ENCODE results near the gene FRRS1. TPM values are rescaled to one million over a fixed set of nuclear protein-coding genes. Genes with fewer than 3 reads are reported as not detected.
A peak's percentile ranks its signal among the peaks of the same experiment; 100 is the strongest.
"Not testable (repeated sequence)": the region's sequence is repeated elsewhere in the genome, so short reads cannot be mapped to it uniquely, and the experiment has no call there.

Gene FRRS1
- total and polyA plus RNA-seq, 9 donors, result 2.8 to 17.2 (median 8.9) TPM

DNA sequence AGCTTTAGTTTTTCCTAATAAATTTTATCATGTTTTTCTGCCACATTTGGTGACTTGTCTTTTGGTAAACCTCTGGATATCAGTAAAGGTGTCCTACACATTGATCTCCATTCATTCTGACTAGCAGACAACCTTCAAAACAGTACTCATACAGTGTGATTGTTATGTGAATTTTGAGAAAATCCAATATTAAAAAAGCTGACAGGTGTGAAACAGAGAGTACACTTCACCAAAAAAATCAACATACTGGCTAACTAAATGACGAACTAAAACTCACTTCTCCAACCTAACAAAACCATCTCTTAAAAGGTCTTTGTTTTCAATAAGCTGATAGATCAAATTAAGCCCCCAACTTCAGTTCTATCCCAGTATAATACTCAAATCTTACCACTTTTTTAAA is 1.5 kb downstream of the FRRS1 start:
- intact Hi-C loops (cut with DNase I), result no loop called here
- H3K4me3 ChIP-seq, result no peak overlapping the region
- H3K27me3 ChIP-seq, result no peaks in the 10 kb centered on the region
- no peaks in the 10 kb centered on the region for H3K36me3 ChIP-seq
- H3K9me3 ChIP-seq, result no peaks in the 10 kb centered on the region
- peaks cover 8% of the 10 kb centered on the region for H3K4me1 ChIP-seq (ENCODE audit: insufficient read depth)
- H3K27ac ChIP-seq, result peak overlapping the region in 1 of 2 donors; percentile 77
- no peak for TF ChIP-seq POLR2A (IDR thresholded peaks at IDR 0.05)
- TF ChIP-seq EP300 (IDR thresholded peaks at IDR 0.05), result no peak
- TF ChIP-seq, protein P1, sequence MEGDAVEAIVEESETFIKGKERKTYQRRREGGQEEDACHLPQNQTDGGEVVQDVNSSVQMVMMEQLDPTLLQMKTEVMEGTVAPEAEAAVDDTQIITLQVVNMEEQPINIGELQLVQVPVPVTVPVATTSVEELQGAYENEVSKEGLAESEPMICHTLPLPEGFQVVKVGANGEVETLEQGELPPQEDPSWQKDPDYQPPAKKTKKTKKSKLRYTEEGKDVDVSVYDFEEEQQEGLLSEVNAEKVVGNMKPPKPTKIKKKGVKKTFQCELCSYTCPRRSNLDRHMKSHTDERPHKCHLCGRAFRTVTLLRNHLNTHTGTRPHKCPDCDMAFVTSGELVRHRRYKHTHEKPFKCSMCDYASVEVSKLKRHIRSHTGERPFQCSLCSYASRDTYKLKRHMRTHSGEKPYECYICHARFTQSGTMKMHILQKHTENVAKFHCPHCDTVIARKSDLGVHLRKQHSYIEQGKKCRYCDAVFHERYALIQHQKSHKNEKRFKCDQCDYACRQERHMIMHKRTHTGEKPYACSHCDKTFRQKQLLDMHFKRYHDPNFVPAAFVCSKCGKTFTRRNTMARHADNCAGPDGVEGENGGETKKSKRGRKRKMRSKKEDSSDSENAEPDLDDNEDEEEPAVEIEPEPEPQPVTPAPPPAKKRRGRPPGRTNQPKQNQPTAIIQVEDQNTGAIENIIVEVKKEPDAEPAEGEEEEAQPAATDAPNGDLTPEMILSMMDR (IDR thresholded peaks at IDR 0.05), result no peak
- DNase-seq, result no peak
- 90 to 93% (median 91%) methylated on average over 1 of the region's 1 CpG for WGBS, 3 donors

DNA sequence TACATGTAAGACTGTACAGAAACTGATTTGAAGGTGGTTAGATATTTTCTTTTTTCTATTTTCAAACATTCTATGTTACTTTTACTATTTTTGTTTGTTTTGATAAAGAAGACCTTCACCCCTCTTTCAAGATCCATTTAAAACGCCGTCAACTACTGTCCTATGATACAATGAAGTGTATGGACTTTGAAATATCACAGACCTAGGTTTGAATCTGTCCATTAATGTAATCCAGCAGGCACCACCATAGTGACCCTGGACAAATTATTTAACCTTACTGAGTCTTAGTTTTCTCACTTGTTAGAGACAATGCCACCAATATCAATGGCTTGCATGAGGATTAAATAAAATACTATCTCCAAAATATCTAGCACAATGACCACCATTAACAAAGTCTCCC is 2.0 kb downstream of the FRRS1 start:
- intact Hi-C loops (cut with DNase I), result no loop called here
- Histone ChIP-seq H3K4me3 (no peak overlapping the region), H3K36me3 (no peaks in the 10 kb centered on the region), H3K4me1 (ENCODE audit: insufficient read depth) (peaks cover 8% of the 10 kb centered on the region), H3K27me3 (no peaks in the 10 kb centered on the region), H3K9me3 (no peaks in the 10 kb centered on the region), H3K27ac (no peak overlapping the region)
- no peak for DNase-seq
- TF ChIP-seq POLR2A (IDR thresholded peaks at IDR 0.05) (no peak), EP300 (IDR thresholded peaks at IDR 0.05) (no peak)
- TF ChIP-seq, protein P1 (IDR thresholded peaks at IDR 0.05), result no peak
- 43 to 64% (median 60%) methylated on average over 2 of the region's 2 CpGs for WGBS, 3 donors

DNA sequence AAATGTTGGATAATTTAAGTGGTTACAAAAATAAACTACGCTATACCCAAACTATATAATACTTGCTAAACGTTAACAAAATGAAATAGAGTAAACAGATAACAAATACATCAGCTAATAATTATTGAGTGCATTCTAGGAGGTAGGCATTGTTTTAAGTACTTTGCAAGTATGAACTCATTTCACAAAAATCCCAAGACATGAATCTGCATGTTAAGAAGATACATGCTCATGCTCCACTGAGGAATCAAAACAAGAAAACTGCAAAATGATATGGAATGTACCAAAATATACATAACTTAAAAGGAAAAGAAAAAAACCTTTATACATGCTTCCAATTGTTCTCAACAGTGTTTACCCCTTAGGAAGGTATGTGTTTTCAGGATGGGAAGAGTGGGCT is 2.5 kb downstream of the FRRS1 start:
- 60 to 71% (median 66%) methylated on average over 2 of the region's 2 CpGs for WGBS, 3 donors
- intact Hi-C loops (cut with DNase I), result no loop called here

DNA sequence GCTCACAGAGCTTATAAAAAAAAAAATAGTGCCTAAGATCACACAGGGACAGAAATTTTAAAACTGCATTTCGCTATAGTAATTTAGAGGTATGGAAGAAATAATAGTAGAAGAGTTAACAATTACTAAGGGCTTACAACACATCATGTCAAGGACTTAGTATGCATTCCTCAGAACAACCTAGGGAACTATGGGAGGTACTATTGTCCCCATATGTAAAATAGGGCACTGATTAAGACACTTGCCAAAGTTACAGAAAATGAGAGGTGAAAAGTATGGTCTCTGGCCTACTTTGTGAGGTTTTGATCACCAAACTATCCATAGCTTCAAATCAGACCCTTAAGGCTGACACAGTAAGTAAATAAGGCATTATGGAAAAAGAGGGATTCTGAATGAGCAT is 4.7 kb downstream of the FRRS1 start:
- intact Hi-C loops (cut with DNase I), result no loop called here
- Histone ChIP-seq H3K4me3 (no peak overlapping the region), H3K36me3 (no peaks in the 10 kb centered on the region), H3K9me3 (no peaks in the 10 kb centered on the region), H3K4me1 (ENCODE audit: insufficient read depth) (no peaks in the 10 kb centered on the region), H3K27ac (no peak overlapping the region), H3K27me3 (no peaks in the 10 kb centered on the region)
- 92 to 96% (median 93%) methylated on average over 1 of the region's 1 CpG for WGBS, 3 donors
- TF ChIP-seq POLR2A (IDR thresholded peaks at IDR 0.05), result no peak
- DNase-seq, result no peak

More for the DNA sequence above, 2.5 kb downstream of the FRRS1 start:
- no peak overlapping the region for H3K4me3 ChIP-seq
- H3K36me3 ChIP-seq, result no peaks in the 10 kb centered on the region
- H3K9me3 ChIP-seq, result no peaks in the 10 kb centered on the region
- no peak for TF ChIP-seq EP300 (IDR thresholded peaks at IDR 0.05)
- no peak overlapping the region for H3K27ac ChIP-seq
- DNase-seq, result no peak
- H3K4me1 ChIP-seq (ENCODE audit: insufficient read depth), result peaks cover 8% of the 10 kb centered on the region
- H3K27me3 ChIP-seq, result no peaks in the 10 kb centered on the region

DNA sequence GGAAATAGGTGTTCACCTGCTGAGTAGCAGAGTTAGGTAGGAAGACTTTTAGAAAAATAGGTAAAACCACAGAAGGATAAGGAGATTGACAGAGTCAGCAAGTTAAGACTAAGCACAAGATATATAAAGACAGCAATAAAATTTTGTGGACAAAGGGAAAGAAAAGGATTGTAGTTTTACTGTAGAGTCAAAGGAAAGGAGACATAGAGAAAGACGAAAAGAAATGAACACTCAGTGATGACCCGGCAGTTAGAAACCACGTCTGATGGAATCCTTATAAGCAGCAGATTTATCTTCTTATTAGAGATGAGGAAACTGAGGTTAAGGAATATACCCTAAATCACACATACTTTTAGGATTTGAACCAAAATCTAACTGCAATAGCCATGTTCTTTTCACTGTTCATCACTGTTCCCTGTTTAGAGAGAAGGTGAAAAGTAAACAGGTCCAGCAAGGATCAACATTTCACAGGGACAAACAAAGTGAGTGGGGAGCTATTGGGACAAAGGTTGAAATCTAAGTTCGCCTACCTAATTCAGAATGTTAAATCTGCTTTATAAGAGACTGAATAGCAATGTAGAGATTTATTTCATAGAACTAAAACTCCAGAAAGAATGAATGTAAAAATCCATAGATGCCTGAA is 6.8 kb downstream of the FRRS1 start:
- 89 to 96% (median 93%) methylated on average over 4 of the region's 4 CpGs for WGBS, 3 donors
- no peak for DNase-seq
- Histone ChIP-seq H3K4me1 (ENCODE audit: insufficient read depth) (peaks cover 2% of the 10 kb centered on the region), H3K27me3 (no peaks in the 10 kb centered on the region), H3K9me3 (no peaks in the 10 kb centered on the region), H3K4me3 (no peak overlapping the region), H3K36me3 (no peaks in the 10 kb centered on the region), H3K27ac (no peak overlapping the region)
- TF ChIP-seq, protein P1 (IDR thresholded peaks at IDR 0.05), result no peak
- TF ChIP-seq EP300 (IDR thresholded peaks at IDR 0.05) (no peak), POLR2A (IDR thresholded peaks at IDR 0.05) (no peak)
- intact Hi-C loops (cut with DNase I), result no loop called here

DNA sequence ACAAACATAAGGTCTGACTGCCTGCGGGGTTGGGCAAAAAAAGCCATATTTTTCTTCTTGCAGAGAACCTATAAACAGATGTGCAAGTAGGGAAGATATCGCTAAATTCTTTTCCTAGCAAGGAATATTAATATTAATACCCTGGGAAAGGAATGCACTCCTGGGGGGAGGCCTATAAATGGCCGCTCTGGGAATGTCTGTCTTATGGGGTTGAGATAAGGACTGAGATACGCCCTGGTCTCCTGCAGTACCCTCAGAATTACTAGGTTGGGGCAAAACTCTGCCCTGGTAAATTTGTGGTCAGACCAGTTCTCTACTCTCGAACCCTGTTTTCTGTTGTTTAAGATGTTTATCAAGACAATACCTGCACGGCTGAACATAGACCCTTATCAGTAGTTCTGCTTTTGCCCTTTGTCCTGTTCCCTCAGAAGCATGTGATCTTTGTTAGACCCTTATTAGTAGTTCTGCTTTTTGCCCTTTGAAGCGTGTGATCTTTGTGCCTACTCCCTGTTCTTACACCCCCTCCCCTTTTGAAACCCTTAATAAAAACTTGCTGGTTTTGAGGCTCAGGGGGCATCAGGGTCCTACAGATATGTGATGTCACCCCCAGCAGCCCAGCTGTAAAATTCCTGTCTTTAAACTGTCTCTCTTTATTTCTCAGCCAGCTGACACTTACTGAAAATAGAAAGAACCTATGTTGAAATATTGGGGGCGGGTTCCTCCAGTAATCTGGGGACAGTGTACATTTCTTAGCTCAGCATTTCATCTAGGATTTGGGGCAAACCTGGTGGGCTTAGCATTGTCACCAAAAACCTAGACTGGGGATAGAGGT is 7.5 kb downstream of the FRRS1 start:
- H3K4me3 ChIP-seq; H3K9me3 ChIP-seq; H3K4me1 ChIP-seq (ENCODE audit: insufficient read depth); intact Hi-C loops (cut with DNase I); H3K36me3 ChIP-seq; DNase-seq; H3K27ac ChIP-seq; H3K27me3 ChIP-seq: not testable (repeated sequence)
- 95 to 97% (median 95%) methylated on average over 8 of the region's 8 CpGs for WGBS, 3 donors
